Epithelial cell of proximal tubule (primary cell): ENCODE results near the gene FREM1. TPM values are rescaled to one million over a fixed set of nuclear protein-coding genes. Genes with fewer than 3 reads are reported as not detected.

ENCODE experiments used
- DNase-seq: peaks from one replicate; pipeline ENCODE4 v3.0.0-alpha.2; 2011; ENCODE audit warnings: low read depth
- H3K4me3 ChIP-seq: 2 replicates; pipeline ENCODE4 v1.5.1; 2011; ENCODE audit warnings: low read depth, mild to moderate bottlenecking, low read length
- total RNA-seq: library from RNA; depleted of rRNA; stranded (reverse); fragments of >200 nt; gene quantifications from 2 replicates; pipeline ENCODE4 v1.2.3, GENCODE V29; 2015
- TF ChIP-seq, protein P1 (sequence below): conservative IDR thresholded peaks from 2 replicates; pipeline ENCODE4 v1.5.1; 2012; ENCODE audit warnings: low read depth, mild to moderate bottlenecking, low read length

Gene FREM1, protein sequence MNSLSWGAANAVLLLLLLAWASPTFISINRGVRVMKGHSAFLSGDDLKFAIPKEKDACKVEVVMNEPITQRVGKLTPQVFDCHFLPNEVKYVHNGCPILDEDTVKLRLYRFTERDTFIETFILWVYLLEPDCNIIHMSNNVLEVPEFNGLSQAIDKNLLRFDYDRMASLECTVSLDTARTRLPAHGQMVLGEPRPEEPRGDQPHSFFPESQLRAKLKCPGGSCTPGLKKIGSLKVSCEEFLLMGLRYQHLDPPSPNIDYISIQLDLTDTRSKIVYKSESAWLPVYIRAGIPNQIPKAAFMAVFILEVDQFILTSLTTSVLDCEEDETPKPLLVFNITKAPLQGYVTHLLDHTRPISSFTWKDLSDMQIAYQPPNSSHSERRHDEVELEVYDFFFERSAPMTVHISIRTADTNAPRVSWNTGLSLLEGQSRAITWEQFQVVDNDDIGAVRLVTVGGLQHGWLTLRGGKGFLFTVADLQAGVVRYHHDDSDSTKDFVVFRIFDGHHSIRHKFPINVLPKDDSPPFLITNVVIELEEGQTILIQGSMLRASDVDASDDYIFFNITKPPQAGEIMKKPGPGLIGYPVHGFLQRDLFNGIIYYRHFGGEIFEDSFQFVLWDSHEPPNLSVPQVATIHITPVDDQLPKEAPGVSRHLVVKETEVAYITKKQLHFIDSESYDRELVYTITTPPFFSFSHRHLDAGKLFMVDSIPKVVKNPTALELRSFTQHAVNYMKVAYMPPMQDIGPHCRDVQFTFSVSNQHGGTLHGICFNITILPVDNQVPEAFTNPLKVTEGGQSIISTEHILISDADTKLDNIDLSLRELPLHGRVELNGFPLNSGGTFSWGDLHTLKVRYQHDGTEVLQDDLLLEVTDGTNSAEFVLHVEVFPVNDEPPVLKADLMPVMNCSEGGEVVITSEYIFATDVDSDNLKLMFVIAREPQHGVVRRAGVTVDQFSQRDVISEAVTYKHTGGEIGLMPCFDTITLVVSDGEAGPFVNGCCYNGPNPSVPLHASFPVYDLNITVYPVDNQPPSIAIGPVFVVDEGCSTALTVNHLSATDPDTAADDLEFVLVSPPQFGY (N-terminal part only)
- 0.17 and 0.22 TPM in 2 replicates for total RNA-seq

DNA sequence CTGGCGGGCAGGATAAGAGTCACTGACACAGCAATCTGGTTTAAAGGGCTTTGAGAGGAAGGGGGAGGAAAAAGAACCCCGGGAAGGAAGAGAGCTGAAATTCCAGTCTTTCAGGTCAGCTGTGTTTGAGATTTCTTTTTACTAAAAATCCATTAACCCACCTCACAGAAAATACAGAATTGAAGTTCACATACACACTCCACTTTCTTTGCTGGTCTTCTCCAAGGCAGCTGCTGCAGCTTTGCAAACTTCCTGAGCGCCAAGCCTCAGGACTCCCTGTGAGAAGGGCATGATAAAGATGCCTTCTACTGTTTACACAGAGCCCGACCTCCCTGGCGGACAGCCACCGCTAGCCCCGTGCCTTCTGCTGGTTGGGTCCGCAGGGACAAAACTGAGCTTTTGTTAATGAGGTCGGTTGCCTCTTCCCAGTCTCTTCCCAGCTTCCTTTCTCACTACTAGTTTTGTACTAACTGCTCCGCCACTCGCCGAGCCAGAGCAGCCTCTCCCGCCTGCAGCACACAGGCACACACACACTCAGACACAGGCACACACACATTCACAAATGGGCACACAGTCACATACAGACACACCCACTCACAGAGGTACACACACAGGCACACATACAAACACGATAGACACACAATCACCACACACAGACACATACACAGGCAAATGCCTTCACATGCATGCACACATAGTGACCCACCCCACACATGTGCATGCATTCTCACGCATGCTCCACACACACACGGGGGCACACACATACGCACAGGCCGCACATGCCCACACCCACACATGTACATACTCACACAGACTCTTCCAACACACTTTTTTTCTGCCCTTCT is at the start of gene FREM1:
Gene FREM1 (minus strand): TSS at position 468 of the 845 bp plus-strand sequence. CDS start 41,451 bp downstream, outside the sequence.
- TF ChIP-seq, protein P1, sequence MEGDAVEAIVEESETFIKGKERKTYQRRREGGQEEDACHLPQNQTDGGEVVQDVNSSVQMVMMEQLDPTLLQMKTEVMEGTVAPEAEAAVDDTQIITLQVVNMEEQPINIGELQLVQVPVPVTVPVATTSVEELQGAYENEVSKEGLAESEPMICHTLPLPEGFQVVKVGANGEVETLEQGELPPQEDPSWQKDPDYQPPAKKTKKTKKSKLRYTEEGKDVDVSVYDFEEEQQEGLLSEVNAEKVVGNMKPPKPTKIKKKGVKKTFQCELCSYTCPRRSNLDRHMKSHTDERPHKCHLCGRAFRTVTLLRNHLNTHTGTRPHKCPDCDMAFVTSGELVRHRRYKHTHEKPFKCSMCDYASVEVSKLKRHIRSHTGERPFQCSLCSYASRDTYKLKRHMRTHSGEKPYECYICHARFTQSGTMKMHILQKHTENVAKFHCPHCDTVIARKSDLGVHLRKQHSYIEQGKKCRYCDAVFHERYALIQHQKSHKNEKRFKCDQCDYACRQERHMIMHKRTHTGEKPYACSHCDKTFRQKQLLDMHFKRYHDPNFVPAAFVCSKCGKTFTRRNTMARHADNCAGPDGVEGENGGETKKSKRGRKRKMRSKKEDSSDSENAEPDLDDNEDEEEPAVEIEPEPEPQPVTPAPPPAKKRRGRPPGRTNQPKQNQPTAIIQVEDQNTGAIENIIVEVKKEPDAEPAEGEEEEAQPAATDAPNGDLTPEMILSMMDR = no peak
- no peak for DNase-seq
- H3K4me3 ChIP-seq = no peak within 1 kb of the TSS

DNA sequence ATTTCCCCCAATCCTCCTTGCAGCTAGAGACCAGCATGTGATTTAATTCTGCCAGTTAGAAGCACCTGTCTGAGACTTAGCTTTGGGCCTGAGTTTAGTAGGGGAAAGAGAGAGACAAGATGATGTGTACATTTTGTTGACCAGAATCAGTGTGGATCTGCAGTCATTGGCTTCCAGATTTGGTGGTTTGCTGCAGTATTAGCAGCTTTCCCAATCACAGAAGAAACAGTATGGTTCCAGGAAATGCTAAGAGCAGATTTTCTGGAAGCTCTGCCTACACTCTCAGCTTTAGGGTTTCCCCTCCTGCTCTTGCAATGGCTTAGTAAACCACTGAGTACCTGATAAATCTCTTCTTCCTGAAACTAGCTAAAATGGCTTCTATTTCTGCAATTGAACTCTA is 48.8 kb upstream of the FREM1 start:
- TF ChIP-seq, protein P1 = no peak
- DNase-seq = no peak
- H3K4me3 ChIP-seq = no peak overlapping the region

DNA sequence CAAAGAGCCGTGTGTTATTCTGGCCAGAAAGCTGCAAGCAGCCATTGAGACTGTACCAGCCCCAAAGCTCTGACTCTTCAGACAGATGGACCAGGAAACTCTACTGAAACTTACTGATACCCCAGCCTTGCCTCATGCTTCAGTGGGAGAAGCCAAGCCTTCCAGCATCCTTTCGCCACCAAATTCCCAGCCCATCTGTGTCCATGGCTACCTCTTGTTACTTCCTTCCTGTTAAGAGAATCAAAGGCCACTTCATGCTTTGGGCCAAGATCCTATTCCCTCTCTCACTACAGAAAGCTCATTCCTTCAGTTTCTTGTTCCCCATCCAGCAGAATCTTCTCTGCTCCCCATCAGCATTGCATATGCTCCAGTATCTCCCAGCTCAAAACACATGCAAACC is 46.9 kb upstream of the FREM1 start:
- no peak overlapping the region for H3K4me3 ChIP-seq
- no peak for DNase-seq
- TF ChIP-seq, protein P1 = no peak

DNA sequence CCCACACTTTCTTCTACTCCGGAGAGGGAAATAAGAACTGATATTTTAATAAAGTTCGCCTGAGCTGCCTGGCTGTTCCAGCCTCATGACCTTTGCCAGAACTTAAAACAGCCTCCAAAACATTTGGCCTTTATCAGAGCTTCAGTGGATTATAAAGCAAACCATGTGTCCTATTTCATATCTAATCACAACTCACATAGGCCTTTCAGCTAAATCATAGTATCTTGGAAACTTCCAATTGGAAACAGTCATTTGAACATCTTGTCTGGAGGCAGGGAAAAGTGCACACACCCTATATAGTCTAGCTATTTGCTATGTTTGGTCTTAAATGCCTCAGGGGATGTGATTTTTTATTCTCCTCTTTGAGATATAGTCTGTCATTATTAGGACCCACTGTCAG is 46.0 kb upstream of the FREM1 start:
- DNase-seq = no peak
- TF ChIP-seq, protein P1 = no peak
- H3K4me3 ChIP-seq = no peak overlapping the region

DNA sequence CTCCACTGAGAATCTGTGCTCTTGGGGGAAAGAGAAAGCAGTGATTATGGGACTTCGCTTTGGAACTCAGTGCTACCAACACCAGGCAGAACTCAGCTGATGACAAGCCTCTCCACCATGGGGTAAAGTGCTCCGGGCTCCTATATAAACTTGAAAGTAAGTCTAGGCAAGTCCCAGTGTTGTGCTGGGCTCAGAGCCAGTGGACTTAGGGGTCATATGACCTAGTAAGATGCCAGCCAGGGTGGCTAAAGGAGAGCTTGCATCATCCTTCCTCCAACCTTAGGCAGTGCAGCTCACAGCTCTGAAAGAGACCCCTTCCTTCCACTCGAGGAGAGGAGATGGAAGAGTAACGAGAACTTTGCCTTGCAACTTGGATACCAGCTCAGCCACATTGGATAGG is 35.1 kb upstream of the FREM1 start:
- DNase-seq = no peak
- TF ChIP-seq, protein P1 = no peak
- H3K4me3 ChIP-seq = no peak overlapping the region

DNA sequence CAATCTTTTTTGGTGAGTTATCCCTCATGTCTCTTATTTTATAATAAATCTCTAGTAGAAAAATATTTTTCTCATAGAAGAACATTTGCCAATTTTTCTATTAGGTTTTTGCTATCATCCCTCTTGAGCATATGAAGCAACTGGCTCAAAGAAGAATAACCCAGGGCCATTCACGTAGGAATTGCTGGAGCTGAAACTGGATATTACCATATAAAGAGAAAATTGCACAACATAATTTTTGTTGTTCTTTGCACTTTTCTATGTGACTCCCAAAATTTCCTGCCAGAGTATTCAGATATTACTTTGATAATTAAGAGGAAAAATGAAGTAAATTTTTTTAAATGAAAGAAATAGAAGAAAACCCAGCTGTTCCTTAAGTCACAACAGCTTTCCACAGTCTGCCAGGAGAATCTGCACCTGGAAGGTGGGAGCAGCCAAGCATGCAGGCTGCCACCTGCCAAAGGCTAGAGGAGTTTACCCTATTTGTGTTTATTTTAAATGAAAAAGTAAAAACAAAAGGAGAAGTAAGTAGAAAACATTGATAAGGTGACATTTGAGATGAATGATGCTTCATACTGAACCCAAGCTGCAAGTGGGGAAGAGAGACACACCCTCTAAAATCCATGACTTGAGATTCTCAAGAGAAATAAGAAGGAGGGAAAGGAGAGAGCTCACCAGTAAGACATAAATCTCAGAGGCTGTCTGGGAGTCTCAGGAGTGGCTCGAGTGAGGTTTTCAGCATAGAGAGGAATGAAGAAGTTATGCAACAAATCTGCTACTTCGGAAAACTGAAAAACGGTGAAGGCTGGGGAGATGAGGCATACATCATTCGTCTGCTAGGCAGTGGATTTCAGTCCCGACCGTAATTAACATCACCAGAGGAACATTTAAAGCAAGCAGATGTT is 31.5 kb upstream of the FREM1 start:
- DNase-seq = no peak
- TF ChIP-seq, protein P1 = no peak
- no peak overlapping the region for H3K4me3 ChIP-seq
